Frontal cortex (tissue), 4 donors: Measurements from ENCODE around the gene PRR14. TPM values are rescaled to one million over a fixed set of nuclear protein-coding genes. Genes with fewer than 3 reads are reported as not detected.
"Not testable (repeated sequence)": the region's sequence is repeated elsewhere in the genome, so short reads cannot be mapped to it uniquely, and the experiment has no call there.

ENCODE experiments used
- DNase-seq, 2 donors: peaks; one replicate each; pipeline ENCODE4 v3.0.0; 2012; ENCODE audit warnings: low spot score in 2 of 2
- FAIRE-seq: peaks from 2 replicates; lab custom pipeline; 2012; peaks lifted over from hg19 to GRCh38; lab: Jason Lieb, UNC
- total RNA-seq: library from RNA; depleted of rRNA; stranded (reverse); fragments of >200 nt; gene quantifications from one replicate; pipeline ENCODE4 v1.2.3, GENCODE V29; 2014
- donor health status: control.
- donor health status: control.
- donor health status: control.

The PRR14 gene
- total RNA-seq, 1 donor from 2014 or later: 7.3 TPM

DNA sequence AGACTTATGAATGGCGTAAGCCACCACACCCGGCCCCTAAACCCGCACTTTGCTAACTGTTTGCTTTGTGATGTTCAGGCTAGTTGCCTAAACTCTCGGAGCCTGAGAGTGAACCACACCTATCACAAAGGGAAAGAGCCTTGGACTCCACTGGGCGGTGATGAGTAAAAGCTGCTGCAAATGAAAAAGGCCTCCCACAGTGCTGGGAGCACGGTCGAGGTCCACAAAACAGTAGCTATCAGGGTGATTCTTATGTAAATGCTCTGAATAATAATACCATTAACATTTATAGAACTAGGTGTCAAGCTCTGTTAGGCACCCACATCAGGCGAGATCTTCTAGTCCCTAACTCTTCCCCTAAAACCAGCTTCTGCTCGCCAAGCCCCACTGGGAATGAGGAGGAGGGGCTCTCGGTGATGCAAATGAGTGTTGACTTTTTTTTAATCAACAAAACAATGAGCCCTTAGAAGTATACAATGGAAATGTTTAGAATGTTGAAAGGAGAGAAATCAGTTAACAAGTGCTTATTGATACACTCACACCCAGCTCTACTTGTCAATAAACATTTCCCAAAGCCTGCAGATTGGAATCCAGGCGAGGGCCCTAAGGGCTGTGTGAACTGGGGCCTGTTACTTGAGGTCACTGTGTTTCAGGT lies 27.3 kb downstream of the PRR14 start:
- FAIRE-seq: no peak

DNA sequence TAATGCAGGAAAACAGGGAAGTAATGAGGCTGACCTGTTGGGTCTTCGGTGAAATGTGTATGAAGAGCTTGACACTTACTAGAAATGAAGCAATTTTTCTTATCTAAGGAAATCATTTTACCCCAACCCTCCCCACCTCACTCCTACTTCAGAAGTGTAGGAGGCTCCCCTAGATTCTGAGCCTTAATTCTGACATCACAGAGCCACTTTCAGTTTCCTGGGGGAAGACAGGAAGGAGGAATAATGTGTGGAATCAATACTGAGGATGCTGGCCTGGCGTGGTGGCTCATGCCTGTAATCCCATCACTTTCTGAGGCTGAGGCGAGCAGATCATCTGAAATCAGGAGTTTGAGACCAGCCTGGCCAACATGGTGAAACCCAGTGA lies 27.8 kb downstream of the PRR14 start:
- FAIRE-seq: no peak
- DNase-seq: no peak

More for the DNA sequence above, 27.3 kb downstream of the PRR14 start:
- DNase-seq: no peak

GRCh38 chr16:30680326-30680725 lies 29.6 kb downstream of the PRR14 start:
- DNase-seq: no peak
- FAIRE-seq: no peak

GRCh38 chr16:30688701-30689100 lies 37.9 kb downstream of the PRR14 start:
- no peak for DNase-seq
- no peak for FAIRE-seq

DNA sequence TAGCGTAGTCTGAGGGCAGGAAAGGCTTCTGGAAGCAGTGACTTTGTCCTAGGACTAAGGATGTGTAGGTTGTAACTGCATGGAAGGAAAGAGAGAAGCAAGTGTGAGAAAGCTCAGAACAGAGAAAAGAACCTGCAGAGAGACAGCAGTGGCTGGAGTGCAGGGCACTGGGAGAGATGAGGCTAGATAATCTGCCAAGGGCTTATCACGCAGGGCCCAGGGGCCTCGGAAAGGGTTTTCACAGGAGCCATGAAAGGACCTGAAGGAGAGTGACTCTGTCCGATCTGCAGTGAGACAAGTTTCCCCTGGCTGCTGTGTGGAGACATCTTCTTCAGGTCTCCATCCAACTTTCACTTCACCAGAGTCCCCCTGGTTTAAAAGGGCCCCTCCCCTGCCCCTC lies 41.1 kb downstream of the PRR14 start:
- FAIRE-seq (no peak), DNase-seq (no peak)

GRCh38 chr16:30692396-30693064 lies 41.8 kb downstream of the PRR14 start:
- FAIRE-seq: no peak
- DNase-seq: no peak

DNA sequence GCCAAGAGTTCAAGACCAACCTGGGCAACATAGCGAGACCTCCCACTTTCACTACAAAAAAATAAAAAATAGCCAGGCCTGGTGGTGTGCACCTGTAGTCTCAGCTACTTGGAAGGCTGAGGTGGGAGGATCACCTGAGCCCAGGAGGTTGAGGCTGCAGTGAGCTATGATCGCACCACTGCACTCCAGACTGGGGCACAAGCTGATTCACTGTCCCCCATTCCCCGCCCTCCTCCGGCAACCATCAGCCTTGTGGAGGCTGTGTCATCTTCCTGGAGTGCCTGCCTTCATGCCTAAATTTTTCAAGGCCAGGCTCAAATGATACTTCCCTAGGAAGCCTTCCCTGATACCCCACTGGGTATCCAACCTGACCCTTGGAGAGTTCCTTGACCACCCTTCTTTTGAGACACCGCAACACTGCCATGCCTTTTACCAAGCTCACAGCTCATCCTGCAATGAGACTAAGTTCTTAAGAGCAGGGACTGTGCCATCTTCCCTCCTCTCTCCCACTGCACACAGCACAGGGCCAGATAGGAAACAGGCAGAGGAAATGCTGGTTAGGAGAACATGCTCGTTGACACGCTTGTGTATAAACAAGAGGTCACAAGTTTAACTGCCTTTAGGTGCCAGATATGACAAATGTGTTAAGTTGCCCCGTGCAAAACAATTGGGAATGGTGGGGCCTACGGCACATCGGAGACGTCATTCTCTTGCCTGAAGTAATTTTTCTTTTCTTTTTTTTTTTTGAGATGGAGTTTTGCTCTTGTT lies 44.4 kb downstream of the PRR14 start:
- no peak for FAIRE-seq
- DNase-seq: no peak

DNA sequence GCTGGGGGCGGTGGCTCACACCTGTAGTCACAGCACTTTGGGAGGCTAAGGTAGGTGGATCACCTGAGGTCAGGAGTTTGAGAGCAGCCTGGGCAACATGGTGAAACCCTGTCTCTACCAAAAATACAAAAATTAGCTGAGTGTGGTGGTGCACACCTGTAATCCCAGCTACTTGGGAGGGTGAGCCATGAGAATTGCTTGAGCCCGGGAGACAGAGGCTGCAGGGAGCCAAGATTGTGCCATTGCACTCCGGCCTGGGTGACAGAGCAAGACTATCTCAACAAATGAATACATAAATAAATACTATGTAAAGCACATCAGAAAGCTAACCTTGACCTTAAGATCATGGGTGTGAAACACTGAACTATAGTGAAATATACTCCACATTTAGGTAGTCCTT lies 45.9 kb downstream of the PRR14 start:
- not testable (repeated sequence) for DNase-seq, FAIRE-seq

- FAIRE-seq: no peak
- DNase-seq: peak; percentile 90 to 93
These were observed 46.7 kb downstream of the PRR14 start for GRCh38 chr16:30697264-30698138.

GRCh38 chr16:30698139-30698815 lies 47.5 kb downstream of the PRR14 start:
- DNase-seq: peak; percentile 86 to 91
- no peak for FAIRE-seq

DNA sequence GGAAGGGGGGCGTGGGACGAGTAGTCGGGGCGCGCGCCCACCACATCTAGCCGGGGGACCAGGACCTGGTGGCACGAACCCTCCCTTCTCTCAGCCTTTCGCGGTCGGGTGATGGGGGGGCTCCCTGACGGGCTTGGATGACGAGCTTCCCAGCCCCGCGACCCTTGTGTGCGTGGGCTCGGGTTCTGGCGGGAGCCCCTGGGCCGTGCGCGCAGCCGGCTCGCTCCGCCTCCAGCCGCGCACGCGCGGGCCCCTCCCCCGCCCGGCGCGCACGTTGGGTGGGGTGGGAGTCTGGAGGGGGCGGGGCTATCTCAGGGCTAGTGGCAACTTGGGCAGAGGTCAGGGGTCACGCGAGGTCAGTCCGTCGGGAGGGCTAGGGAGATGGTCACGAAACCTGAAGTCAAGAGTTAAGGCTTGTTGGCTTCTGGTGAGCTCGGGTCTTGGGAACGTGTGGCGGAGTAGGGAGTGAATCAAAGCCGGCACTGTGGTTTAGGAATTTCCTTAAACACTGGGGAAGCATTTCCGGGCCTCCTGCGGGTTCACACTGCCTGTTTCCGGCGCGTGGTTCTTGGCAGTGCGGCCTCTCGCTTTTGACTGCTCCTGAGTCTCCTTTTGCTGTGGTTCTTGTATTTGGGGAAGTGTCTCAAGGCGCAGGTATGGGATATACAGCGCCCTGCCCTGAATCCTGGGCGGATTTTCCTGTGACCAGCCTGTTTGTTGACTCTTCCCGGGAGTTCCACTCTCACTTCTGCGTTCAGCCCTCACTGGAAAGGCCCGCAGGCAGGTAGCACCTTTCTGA lies 48.3 kb downstream of the PRR14 start, which contains the start of gene SRCAP:
Gene SRCAP, plus strand, starts transcription at position 356 of the 799 bp plus-strand sequence. CDS start 1,654 bp downstream, outside the sequence.
- no peak for FAIRE-seq

DNA sequence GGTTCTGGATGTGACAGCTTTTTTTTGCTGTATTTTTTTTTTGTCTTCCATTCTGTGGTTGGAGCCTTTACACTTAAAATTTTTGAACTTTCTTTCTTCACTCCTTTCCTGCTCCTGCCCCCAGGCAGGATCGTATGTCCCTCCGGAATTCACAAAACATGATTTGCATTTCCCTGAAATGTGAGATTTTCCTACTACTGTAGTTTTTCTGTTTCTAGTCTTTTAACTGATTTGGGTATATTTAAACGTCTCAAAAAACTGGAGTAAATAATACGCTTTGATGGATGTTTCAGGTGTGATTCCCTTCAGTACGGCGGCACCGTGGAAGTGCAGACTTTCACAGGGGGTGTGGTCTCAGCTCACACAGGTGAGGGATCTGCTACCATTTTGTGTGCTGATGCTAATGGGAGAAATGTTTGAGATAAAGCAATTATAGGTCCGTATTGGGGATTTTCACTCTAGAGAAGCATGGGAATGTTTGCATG lies 48.9 kb downstream of the PRR14 start:
- FAIRE-seq (no peak), DNase-seq (no peak)

More for the DNA sequence above, 48.3 kb downstream of the PRR14 start, which contains the start of gene SRCAP:
- peak; percentile 92 for DNase-seq

DNA sequence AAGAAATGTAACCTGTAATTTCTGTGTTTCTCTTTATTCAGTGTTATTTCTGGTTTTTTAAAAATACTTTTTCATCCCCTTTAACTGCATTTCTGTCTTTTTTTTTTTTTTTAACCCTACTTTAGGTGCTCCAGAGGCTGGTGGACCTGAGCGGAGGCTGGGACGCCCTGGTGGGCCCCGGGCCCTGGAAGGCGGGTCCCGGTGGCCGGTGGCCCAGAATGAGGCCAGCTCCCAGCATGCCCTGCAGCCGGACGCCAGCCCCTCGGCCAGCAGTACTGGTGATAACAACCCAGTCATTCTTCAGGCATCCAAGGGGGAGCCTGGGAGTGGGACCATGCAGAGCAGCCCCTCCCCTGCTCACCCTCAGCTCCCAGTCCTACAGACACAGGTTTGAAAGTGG lies 49.7 kb downstream of the PRR14 start:
- FAIRE-seq (no peak), DNase-seq (no peak)

GRCh38 chr16:30700971-30701370 lies 50.2 kb downstream of the PRR14 start:
- FAIRE-seq: no peak
- DNase-seq: no peak

- DNase-seq, FAIRE-seq: not testable (repeated sequence)
These were observed 52.3 kb downstream of the PRR14 start for GRCh38 chr16:30703071-30703470.

DNA sequence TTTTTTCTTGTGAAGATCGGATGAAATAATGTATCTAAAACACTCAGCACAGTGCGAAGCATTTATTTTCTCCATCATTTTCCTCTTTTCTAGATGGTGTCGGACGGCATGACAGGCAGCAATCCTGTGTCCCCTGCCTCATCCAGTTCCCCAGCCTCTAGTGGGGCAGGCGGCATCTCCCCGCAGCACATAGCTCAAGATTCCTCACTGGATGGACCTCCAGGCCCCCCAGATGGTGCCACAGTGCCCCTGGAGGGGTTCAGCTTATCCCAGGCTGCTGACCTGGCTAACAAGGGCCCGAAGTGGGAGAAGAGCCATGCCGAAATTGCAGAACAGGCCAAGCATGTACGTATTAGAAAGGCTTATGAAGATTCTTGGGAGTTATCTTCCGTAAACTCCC lies 53.2 kb downstream of the PRR14 start:
- no peak for FAIRE-seq
- no peak for DNase-seq
